Activated naive CD8-positive, alpha-beta T cell treated with anti-CD3 and anti-CD28 coated beads, Interleukin-2, amount 50 U/mL, for 24 hours (primary cell): ENCODE data around the gene OXNAD1.

Experiments used
- ATAC-seq: fragments of 150-1000 bp; cut with Tn5 transposase; one replicate; pipeline ENCODE4 v1.10.0; 2021
- DNase-seq: peaks from one replicate; pipeline ENCODE4 v3.0.0; 2021
- H3K27ac Mint-ChIP-seq: one replicate; pipeline ENCODE4 v1.8.0; 2021; ENCODE audit warnings: mild to moderate bottlenecking, mixed read lengths
- H3K27me3 Mint-ChIP-seq: one replicate; pipeline ENCODE4 v1.8.0; 2021; ENCODE audit warnings: mixed read lengths
- H3K36me3 Mint-ChIP-seq: one replicate; pipeline ENCODE4 v1.8.0; 2021; ENCODE audit warnings: low read depth, mixed read lengths
- H3K4me1 Mint-ChIP-seq: one replicate; pipeline ENCODE4 v1.8.0; 2021; ENCODE audit warnings: mixed read lengths
- H3K4me3 Mint-ChIP-seq: one replicate; pipeline ENCODE4 v1.8.0; 2021; ENCODE audit warnings: mild to moderate bottlenecking, moderate library complexity, mixed read lengths
- H3K9me3 Mint-ChIP-seq: one replicate; pipeline ENCODE4 v1.8.0; 2021; ENCODE audit warnings: mixed read lengths

Gene OXNAD1

DNA sequence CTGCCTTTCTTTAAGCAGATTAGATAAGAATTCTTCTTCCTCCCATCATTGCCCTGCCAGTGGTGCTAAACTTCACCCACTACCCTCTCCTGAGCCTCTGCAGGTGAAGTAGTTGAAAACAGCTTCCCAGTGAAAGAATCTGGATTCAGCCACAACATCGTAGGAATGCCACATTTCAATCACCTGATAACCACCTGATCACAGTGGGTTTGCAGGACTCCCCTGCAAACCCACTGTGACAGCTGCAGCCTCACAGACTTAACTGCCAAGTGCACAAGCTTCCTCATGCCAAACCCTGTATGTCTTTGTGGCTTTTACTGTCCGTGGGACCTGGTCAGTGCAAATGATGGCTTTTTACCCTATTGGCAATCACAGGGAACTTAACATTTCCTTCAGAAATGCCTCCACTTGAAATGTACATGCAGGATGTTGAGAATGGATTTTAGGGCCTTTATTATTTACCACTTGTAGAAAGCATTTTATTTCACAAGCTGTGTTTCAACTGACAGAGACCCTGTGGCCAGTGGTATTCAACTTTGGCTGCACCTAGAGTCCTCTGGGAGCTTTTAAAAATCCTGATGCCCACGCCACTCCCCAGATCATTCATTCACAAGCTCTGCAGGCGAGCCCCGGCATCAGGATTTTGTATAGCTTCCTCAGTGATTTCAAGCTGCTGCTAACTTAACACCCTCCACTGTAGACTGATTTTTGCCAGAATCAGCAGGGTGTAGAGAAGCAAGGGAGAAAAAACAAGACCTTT, 49.1 kb downstream of the OXNAD1 start:
- Mint-ChIP-seq H3K9me3 (no peaks in the 10 kb centered on the region), H3K27me3 (no peaks in the 10 kb centered on the region), H3K4me3 (no peak overlapping the region), H3K4me1 (peaks cover 95% of the 10 kb centered on the region), H3K27ac (peak overlapping the region; percentile 33), H3K36me3 (peaks cover 77% of the 10 kb centered on the region)
- no peak for ATAC-seq
- DNase-seq, result no peak

DNA sequence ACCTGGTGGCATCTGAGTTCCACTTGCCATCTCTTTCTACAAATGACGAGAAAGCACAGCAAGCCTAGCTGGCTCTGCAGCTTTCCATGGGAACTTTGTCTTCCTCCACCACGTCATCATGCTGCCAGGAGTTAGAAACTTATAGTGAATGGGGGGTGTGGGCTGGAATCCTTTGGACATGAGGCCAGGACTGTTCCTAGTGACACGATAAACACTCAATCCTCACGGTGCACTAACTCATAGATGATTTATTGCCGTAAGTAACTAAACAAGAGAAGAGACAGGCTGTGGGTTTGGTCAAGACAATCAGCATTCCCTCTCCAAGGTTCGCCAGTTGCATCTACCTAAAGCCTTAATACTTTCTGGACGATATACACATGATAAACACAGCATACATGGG, 50.6 kb downstream of the OXNAD1 start:
- Mint-ChIP-seq H3K4me3 (peak overlapping the region; percentile 21), H3K27ac (peak overlapping the region; percentile 86), H3K36me3 (peaks cover 83% of the 10 kb centered on the region), H3K4me1 (peaks cover 95% of the 10 kb centered on the region), H3K27me3 (no peaks in the 10 kb centered on the region), H3K9me3 (no peaks in the 10 kb centered on the region)
- no peak for DNase-seq
- ATAC-seq, result no peak

DNA sequence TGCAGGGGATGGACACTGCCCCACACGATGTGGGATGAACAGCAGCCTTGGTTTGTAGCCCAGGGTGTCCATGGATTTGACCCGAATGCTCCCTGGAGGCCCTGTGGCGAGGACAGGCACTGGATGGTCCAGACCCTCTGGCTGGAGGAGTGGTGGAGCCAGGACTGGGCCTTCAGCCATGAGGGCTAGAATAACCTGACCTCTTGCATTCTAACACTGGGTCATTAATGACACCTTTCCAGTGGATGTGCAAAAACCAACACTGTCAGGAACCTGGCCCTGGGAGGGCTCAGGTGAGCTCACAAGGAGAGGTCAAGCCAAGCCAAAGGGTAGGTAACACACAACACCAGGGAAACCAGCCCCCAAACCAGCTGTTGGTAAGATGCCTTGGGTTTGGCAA, 51.4 kb downstream of the OXNAD1 start:
- ATAC-seq, result no peak
- peak overlapping the region; percentile 86 for H3K27ac Mint-ChIP-seq
- no peaks in the 10 kb centered on the region for H3K9me3 Mint-ChIP-seq
- H3K4me3 Mint-ChIP-seq, result no peak overlapping the region
- H3K27me3 Mint-ChIP-seq, result no peaks in the 10 kb centered on the region
- DNase-seq, result no peak
- peaks cover 86% of the 10 kb centered on the region for H3K36me3 Mint-ChIP-seq
- H3K4me1 Mint-ChIP-seq, result peaks cover 95% of the 10 kb centered on the region

DNA sequence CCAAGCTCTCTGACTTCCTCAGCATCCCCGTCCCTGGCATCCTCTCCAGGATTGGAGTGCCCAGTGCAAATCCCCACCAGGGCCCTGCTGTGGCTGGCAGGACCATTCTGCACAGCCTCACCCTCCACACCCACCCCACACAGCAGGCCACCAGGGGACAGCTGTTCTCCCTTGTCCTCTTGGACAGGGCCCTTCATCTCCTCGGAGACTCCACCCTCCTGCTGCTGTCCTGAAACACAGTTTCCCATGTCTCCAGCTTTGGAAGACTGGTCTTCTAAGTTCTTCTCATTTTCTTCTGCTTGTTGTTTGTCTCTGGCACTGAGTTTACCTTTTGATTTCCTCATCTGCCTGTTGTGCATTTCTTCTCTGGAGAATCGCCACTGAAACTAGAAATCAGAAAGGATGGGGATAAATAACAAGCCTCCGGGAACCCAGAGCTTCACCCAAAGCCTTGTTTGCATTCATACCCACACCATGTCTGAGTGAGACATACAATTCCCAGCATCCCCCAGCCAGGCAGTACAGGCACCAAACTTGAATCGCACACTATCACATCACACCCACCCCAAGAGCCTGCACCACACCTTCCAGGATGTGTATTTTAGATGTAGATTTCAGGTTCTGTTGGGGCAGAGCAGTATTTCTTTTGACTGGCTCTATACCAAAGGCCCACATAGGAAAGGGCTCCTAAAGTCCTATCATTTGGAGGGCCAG, 52.0 kb downstream of the OXNAD1 start:
- no peak for DNase-seq
- Mint-ChIP-seq H3K36me3 (peaks cover 84% of the 10 kb centered on the region), H3K9me3 (no peaks in the 10 kb centered on the region), H3K27me3 (no peaks in the 10 kb centered on the region), H3K4me1 (peaks cover 94% of the 10 kb centered on the region), H3K27ac (peak overlapping the region; percentile 86), H3K4me3 (no peak overlapping the region)
- no peak for ATAC-seq

DNA sequence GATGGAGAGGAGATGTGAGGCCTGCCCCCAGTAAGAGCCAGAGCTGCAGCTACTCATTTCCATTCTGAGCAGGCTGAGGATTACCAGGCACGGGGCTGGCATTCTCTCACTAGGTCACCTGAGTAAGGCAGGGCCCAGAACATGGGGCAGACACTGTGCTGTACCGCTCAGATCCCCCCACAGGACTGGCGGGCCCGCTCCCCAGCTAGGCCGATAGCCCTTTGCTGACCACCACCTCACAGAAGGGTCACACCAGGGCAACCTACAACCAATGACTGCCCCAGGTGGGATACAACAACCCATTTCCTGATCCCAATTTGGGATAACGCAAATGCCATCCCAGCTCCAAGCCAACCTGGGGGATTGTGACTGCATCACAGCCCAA, 52.5 kb downstream of the OXNAD1 start:
- Mint-ChIP-seq H3K4me1 (peaks cover 88% of the 10 kb centered on the region), H3K36me3 (peaks cover 83% of the 10 kb centered on the region), H3K9me3 (no peaks in the 10 kb centered on the region), H3K27ac (peak overlapping the region; percentile 86), H3K27me3 (no peaks in the 10 kb centered on the region), H3K4me3 (no peak overlapping the region)
- DNase-seq (no peak), ATAC-seq (no peak)

DNA sequence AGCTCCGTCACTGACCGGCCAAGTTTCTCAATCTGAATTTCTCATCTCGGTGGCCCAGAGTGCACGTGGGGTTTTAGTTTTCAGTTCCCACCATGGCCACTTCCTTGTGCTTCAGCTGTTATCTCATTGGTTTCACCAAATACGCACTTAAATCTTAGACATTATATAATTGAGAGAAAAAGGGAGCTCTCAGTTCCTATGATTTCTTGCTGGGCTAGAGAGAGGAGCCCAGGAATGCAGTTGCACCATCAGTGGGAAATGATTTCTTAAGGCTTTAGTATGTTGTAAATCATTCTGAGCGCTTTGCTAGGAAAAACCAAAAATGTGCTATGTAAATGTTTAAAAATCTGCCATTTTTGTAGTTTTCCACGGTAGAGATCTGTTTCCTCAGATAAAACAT, 53.2 kb downstream of the OXNAD1 start:
- Mint-ChIP-seq H3K36me3 (peaks cover 82% of the 10 kb centered on the region), H3K9me3 (no peaks in the 10 kb centered on the region), H3K4me3 (no peak overlapping the region), H3K27ac (peak overlapping the region; percentile 94), H3K27me3 (no peaks in the 10 kb centered on the region), H3K4me1 (peaks cover 82% of the 10 kb centered on the region)
- ATAC-seq, result no peak
- no peak for DNase-seq

DNA sequence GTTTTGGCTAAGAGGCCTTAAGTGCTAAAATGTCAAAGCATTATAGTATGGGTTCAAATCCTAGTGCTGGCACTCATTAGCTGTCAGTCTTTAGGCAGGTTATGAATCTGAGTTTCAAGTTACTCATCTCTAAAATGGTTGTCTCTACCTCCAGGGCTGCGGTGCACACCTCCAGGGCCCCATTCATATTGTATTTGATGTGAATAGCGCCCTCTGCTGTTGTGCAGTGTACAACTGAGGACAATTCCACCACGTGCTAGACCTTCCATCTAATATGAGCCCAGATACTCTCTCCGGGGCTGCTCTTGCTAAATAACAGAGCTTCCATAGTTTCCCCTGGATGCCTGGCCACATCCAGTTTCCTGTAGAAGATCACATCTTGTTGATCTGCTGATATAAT, 54.3 kb downstream of the OXNAD1 start:
- H3K36me3 Mint-ChIP-seq, result peaks cover 78% of the 10 kb centered on the region
- H3K27me3 Mint-ChIP-seq, result no peaks in the 10 kb centered on the region
- no peak overlapping the region for H3K4me3 Mint-ChIP-seq
- ATAC-seq (peak; percentile 94), DNase-seq (peak; percentile 81)
- H3K27ac Mint-ChIP-seq, result peak overlapping the region; percentile 94
- no peaks in the 10 kb centered on the region for H3K9me3 Mint-ChIP-seq
- H3K4me1 Mint-ChIP-seq, result peaks cover 71% of the 10 kb centered on the region

DNA sequence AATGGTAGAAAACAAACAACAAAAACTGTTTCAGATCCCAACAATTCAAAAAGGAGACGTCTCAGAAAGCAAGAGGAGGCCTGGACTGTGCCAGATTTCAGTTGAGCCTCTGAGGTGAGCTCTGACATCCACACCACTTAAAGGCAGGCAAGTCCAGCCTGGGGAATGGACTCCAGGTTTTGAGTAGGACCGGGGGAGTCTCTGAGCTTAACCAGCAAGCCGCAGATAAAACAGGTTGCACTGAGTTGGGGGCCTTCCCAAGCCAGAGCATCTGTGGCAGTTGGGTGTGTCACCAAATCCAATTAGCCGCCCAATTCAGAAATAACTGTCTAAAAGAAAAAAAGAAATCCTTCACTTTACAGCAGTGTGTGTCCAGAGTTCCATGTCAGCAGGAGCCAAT, 54.7 kb downstream of the OXNAD1 start:
- H3K9me3 Mint-ChIP-seq, result no peaks in the 10 kb centered on the region
- no peak overlapping the region for H3K4me3 Mint-ChIP-seq
- peak overlapping the region; percentile 94 for H3K27ac Mint-ChIP-seq
- no peak for ATAC-seq
- H3K4me1 Mint-ChIP-seq, result peaks cover 68% of the 10 kb centered on the region
- H3K36me3 Mint-ChIP-seq, result peaks cover 75% of the 10 kb centered on the region
- no peak for DNase-seq
- no peaks in the 10 kb centered on the region for H3K27me3 Mint-ChIP-seq

DNA sequence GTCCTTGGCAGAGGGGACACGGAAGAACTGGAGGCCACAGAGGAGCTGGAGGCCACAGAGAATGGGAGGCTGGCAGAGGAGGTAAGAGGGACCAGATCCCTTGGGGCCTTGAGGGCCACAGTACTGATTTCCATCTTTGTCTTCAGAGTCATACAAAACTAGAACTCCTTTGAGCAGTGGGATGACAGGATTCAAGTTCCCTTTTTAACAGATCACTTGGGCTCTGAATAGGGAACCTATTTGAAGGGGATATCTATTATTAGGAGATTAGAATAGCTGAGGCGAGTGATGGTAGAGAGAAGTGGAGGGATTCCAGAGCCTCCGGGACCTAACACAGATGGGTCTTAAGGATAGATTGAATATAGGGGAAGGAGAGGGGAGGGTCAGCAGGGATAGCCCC, 55.7 kb downstream of the OXNAD1 start:
- Mint-ChIP-seq H3K36me3 (peaks cover 69% of the 10 kb centered on the region), H3K4me3 (no peak overlapping the region), H3K27me3 (no peaks in the 10 kb centered on the region), H3K27ac (peak overlapping the region; percentile 94), H3K4me1 (peaks cover 66% of the 10 kb centered on the region), H3K9me3 (no peaks in the 10 kb centered on the region)
- no peak for DNase-seq
- ATAC-seq, result no peak

DNA sequence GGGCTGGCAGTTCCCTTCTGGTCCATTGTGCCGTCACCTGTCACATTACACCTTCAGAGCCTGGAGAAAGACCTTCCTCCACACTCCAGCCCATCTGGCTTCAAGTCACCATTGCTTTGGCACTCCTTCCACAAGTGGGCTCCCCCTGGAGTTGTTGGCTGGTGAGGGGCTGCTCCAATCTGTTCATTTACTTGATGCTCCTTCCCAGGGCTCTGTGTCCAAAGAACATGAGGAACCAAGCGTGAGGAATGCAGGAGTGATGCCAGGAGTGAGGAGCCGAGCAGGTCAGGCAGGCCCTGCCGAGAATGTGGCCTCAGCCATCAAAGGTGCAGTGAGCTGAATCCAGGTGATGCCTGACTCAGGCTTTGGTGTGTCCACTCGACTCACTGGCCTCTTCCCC, 57.2 kb downstream of the OXNAD1 start:
- H3K4me1 Mint-ChIP-seq, result peaks cover 60% of the 10 kb centered on the region
- peaks cover 64% of the 10 kb centered on the region for H3K36me3 Mint-ChIP-seq
- no peak for DNase-seq
- H3K9me3 Mint-ChIP-seq, result no peaks in the 10 kb centered on the region
- ATAC-seq, result no peak
- peak overlapping the region; percentile 81 for H3K27ac Mint-ChIP-seq
- H3K27me3 Mint-ChIP-seq, result no peaks in the 10 kb centered on the region
- no peak overlapping the region for H3K4me3 Mint-ChIP-seq

DNA sequence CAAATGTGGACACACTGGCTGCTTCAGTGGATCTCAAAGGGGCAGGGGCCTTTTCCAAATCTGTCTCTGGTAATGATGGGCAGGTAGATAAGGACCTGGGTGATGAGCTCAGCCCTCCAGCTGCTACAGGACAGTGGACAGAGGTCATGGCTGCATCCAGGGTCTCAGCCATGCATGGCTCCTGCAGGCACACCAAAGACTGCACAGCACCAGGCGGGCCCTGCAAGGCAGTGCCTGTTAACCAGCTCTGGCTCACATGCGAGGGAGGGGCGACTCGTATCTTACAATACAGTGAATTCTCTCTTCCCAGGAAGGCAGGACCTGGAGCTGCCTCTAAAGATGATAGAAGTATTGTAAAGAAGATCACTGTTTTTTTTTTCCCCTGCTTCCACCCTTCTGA, 58.7 kb downstream of the OXNAD1 start:
- DNase-seq (no peak), ATAC-seq (no peak)
- H3K27ac Mint-ChIP-seq, result no peak overlapping the region
- H3K4me1 Mint-ChIP-seq, result peaks cover 46% of the 10 kb centered on the region
- no peak overlapping the region for H3K4me3 Mint-ChIP-seq
- no peaks in the 10 kb centered on the region for H3K9me3 Mint-ChIP-seq
- no peaks in the 10 kb centered on the region for H3K27me3 Mint-ChIP-seq
- peaks cover 57% of the 10 kb centered on the region for H3K36me3 Mint-ChIP-seq

DNA sequence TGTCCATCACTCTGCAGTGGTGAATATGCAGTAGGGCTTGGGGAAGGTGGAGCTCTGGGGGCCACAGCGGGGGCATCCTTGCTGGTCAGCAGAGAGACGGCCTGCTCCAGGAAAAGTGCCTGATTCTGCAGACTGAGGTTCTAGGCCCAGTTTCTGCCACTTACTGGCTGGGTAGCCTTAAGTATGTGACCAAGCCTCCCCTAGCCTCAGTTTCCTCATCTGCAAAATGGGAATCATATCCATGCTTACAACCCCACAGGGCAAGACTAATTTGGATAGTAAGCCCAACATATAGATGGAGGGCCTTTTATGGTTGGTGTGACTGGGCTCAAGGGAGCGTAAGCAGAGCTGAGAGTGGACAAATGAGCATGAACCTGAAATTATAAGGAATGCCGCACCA, 60.8 kb downstream of the OXNAD1 start:
- no peak overlapping the region for H3K4me3 Mint-ChIP-seq
- no peaks in the 10 kb centered on the region for H3K9me3 Mint-ChIP-seq
- no peak overlapping the region for H3K27ac Mint-ChIP-seq
- H3K27me3 Mint-ChIP-seq, result no peaks in the 10 kb centered on the region
- peaks cover 53% of the 10 kb centered on the region for H3K36me3 Mint-ChIP-seq
- ATAC-seq (no peak), DNase-seq (no peak)
- H3K4me1 Mint-ChIP-seq, result peaks cover 27% of the 10 kb centered on the region

DNA sequence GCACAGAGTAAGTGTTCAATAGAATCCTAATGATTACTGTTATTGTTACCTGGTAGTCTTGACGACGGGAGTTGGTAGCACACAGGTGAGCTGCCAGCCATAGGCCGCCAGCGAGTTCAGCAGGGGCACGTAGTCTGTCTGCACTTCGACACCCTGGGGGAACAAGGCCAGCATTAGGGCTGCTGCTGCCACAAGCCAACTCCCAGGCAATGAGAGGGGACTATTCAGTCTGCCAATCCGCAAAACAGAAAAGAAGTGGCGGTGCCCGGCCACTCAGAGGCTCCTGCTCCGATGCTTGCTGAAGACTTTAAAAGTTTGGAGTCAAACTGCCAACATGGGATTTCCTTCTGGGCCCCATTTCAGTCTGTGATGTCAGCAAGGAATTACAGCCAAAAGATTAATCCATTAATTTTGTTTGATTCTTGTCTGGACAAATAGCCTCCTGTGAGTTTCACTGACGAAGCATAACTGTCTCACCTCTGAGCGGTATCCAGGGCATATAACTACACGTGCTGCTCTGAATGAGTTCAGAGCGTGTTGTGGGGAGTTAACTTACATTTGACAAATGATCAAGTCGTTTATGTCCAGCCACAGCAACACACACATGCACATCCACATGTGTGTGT, 61.8 kb downstream of the OXNAD1 start:
- Mint-ChIP-seq H3K4me1 (peaks cover 19% of the 10 kb centered on the region), H3K27me3 (no peaks in the 10 kb centered on the region), H3K36me3 (peaks cover 56% of the 10 kb centered on the region), H3K27ac (peak overlapping the region; percentile 65), H3K9me3 (peaks cover 6% of the 10 kb centered on the region), H3K4me3 (no peak overlapping the region)
- no peak for DNase-seq
- ATAC-seq, result no peak

DNA sequence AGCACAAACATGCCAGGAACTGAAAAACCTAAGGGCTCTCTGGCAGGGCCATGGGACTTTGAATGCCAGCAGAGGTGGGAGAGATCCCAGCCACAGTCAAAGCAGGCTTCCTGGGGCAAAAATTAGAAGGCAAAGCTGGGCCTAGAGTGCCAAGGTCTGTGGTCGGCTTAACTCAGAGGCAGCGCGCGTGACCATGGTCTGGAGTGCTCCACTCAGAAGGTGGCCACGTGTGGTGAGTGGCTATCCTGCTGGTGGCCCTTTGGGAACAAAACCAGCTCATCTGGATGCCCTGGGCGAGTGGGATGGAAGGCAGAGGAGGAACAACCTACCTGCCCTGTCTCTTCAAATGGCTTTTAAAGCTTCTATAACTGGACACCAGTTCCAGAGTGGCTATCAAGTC, 63.1 kb downstream of the OXNAD1 start:
- DNase-seq (no peak), ATAC-seq (no peak)
- Mint-ChIP-seq H3K27ac (peak overlapping the region; percentile 67), H3K9me3 (peaks cover 17% of the 10 kb centered on the region), H3K4me3 (no peak overlapping the region), H3K27me3 (no peaks in the 10 kb centered on the region), H3K4me1 (peaks cover 18% of the 10 kb centered on the region), H3K36me3 (peaks cover 63% of the 10 kb centered on the region)
